AG04449 (cell line): ENCODE measurements around the gene CHI3L1.
A peak's percentile ranks its signal among the peaks of the same experiment; 100 is the strongest.

Source experiments
- CTCF ChIA-PET: fragments of 350-600 bp; formaldehyde crosslinking; extraction: SDS; loops from one replicate; lab custom pipeline; 2021; ENCODE audit warnings: antibody characterized with exemption; lab: Yijun Ruan, JAX
- POLR2A ChIA-PET: fragments of 400-600, 350-600 bp; formaldehyde crosslinking; extraction: SDS; loops from one replicate; lab custom pipeline; 2020; ENCODE audit warnings: antibody characterized with exemption, inconsistent platforms; lab: Yijun Ruan, JAX
- DNase-seq: peaks from one replicate; pipeline ENCODE4 v3.0.0-alpha.2; 2010; ENCODE audit warnings: low read depth, low spot score
- H3K4me3 ChIP-seq: 2 replicates; pipeline ENCODE4 v1.5.1; 2011; ENCODE audit warnings: low read depth, mild to moderate bottlenecking, control low read depth, low read length
- CTCF ChIP-seq: IDR thresholded peaks from one replicate; pipeline ENCODE4 v1.5.1; 2011; ENCODE audit warnings: mild to moderate bottlenecking, moderate library complexity, low read length, control low read depth, inconsistent platforms; ENCODE audit not compliant: insufficient read depth; ENCODE audit errors: missing control alignments

The CHI3L1 gene

GRCh38 chr1:203175237-203175826, 11.2 kb downstream of the CHI3L1 start, which contains the start of gene MYBPH:
Gene MYBPH (minus strand): TSS chr1:203175826. CDS start chr1:203175755, 71 bp downstream.
- POLR2A ChIA-PET, result no interaction called here
- no peak for DNase-seq
- H3K4me3 ChIP-seq, result no peak within 1 kb of the TSS
- CTCF ChIA-PET, result interaction anchor here (1.6 to 15.2 kb wide), 8 partner anchors 8 to 135 kb away, joined by 4 to 209 read pairs (median 62); partner anchors contain the start of gene CHI3L1
- no peak for TF ChIP-seq CTCF

GRCh38 chr1:203174324-203174985, 12.0 kb downstream of the CHI3L1 start:
- no peak for DNase-seq
- POLR2A ChIA-PET, result no interaction called here
- CTCF ChIA-PET, result interaction anchor here (1.0 to 15.2 kb wide), 12 partner anchors 9 to 134 kb away, joined by 3 to 209 read pairs (median 31); partner anchors contain the start of genes ADORA1 and CHI3L1
- H3K4me3 ChIP-seq, result no peak overlapping the region
- TF ChIP-seq CTCF, result no peak

- TF ChIP-seq CTCF, result no peak
- ChIA-PET CTCF (interaction anchor here (0.7 to 15.2 kb wide), 22 partner anchors 10 to 169 kb away, joined by 3 to 209 read pairs (median 17); partner anchors contain the start of genes ADORA1 and CHI3L1), POLR2A (no interaction called here)
- DNase-seq, result no peak
- H3K4me3 ChIP-seq, result no peak overlapping the region
Measured at GRCh38 chr1:203173566-203173965, 12.9 kb downstream of the CHI3L1 start.

GRCh38 chr1:203173011-203173555, 13.4 kb downstream of the CHI3L1 start:
- TF ChIP-seq CTCF, result no peak
- no peak overlapping the region for H3K4me3 ChIP-seq
- CTCF ChIA-PET, result interaction anchor here (0.7 to 15.2 kb wide), 31 partner anchors 10 to 169 kb away, joined by 3 to 209 read pairs (median 8); partner anchors contain the start of genes ADORA1 and CHI3L1
- POLR2A ChIA-PET, result no interaction called here
- no peak for DNase-seq

- DNase-seq, result no peak
- no peak overlapping the region for H3K4me3 ChIP-seq
- ChIA-PET CTCF (interaction anchor here (0.6 to 15.2 kb wide), 35 partner anchors 11 to 170 kb away, joined by 3 to 209 read pairs (median 6); partner anchors contain the start of genes ADORA1 and CHI3L1), POLR2A (no interaction called here)
- peak; percentile 91 for TF ChIP-seq CTCF
Measured at GRCh38 chr1:203172184-203173010, 14.1 kb downstream of the CHI3L1 start.
